OCI-LY7 (cell line): ENCODE measurements around the gene ETV5. TPM values are rescaled to one million over a fixed set of nuclear protein-coding genes. Genes with fewer than 3 reads are reported as not detected.

Experiments
- BruUV-seq: library from RNA; stranded (reverse); fragments of 400-500 nt; replicated peaks from 2 replicates; lab custom pipeline; 2021; lab: Mats Ljungman, UMichigan
- CTCF ChIA-PET: fragments of 300-600 bp; sonication (Branson Sonifier 250); formaldehyde crosslinking; loops from one replicate; lab custom pipeline; 2022; ENCODE audit warnings: antibody characterized with exemption; ENCODE audit not compliant: unreplicated experiment; lab: Charles Lee
- POLR2A ChIA-PET: fragments of 300-600 bp; sonication (Branson Sonifier 250); formaldehyde crosslinking; loops from one replicate; lab custom pipeline; 2022; ENCODE audit warnings: antibody characterized with exemption; lab: Charles Lee
- DNase-seq: peaks from one replicate; pipeline ENCODE4 v3.0.0-alpha.2; 2015; ENCODE audit warnings: low spot score
- H2AFZ ChIP-seq: fragments of 200-600 bp; sonication (generic), shearing (Covaris generic); 2 replicates; pipeline ENCODE4 v1.6.1; 2014; ENCODE audit warnings: mild to moderate bottlenecking, antibody characterized with exemption, low read length, moderate library complexity
- H3K27ac ChIP-seq: fragments of 200-600 bp; sonication (generic); 2 replicates; pipeline ENCODE4 v1.5.1; 2014; ENCODE audit warnings: mixed run types, low read depth, mild to moderate bottlenecking, moderate library complexity, low read length, inconsistent platforms; ENCODE audit not compliant: poor library complexity, severe bottlenecking
- H3K36me3 ChIP-seq: fragments of 200-600 bp; sonication (generic); 2 replicates; pipeline ENCODE4 v1.6.1; 2014; ENCODE audit warnings: mild to moderate bottlenecking, antibody characterized with exemption, low read length, moderate library complexity, mixed read lengths; ENCODE audit not compliant: insufficient read depth
- H3K4me1 ChIP-seq: fragments of 200-600 bp; sonication (generic); 2 replicates; pipeline ENCODE4 v1.5.1; 2014; ENCODE audit warnings: mild to moderate bottlenecking, low read length; ENCODE audit not compliant: insufficient read depth, poor library complexity, severe bottlenecking
- H3K4me2 ChIP-seq: fragments of 200-600 bp; sonication (generic); 2 replicates; pipeline ENCODE4 v1.6.1; 2014; ENCODE audit warnings: mild to moderate bottlenecking, low read length
- H3K4me3 ChIP-seq: fragments of 200-600 bp; sonication (generic); 2 replicates; pipeline ENCODE4 v1.5.1; 2014; ENCODE audit warnings: mild to moderate bottlenecking, low read depth, low read length; ENCODE audit not compliant: poor library complexity, severe bottlenecking
- H3K79me2 ChIP-seq: fragments of 200-600 bp; sonication (generic); 2 replicates; pipeline ENCODE4 v1.6.1; 2016; ENCODE audit warnings: low read depth, mild to moderate bottlenecking, low read length, moderate library complexity, mixed read lengths; ENCODE audit not compliant: insufficient read depth
- H3K9me2 ChIP-seq: fragments of 200-600 bp; sonication (generic); 2 replicates; pipeline ENCODE4 v1.6.1; 2016; ENCODE audit warnings: mild to moderate bottlenecking, low read length, mixed read lengths; ENCODE audit not compliant: insufficient read depth
- H3K9me3 ChIP-seq: fragments of 200-600 bp; sonication (generic); 2 replicates; pipeline ENCODE4 v1.6.1; 2014; ENCODE audit warnings: mild to moderate bottlenecking, mixed run types, low read length, mixed read lengths
- H4K20me1 ChIP-seq: fragments of 200-600 bp; sonication (generic); 2 replicates; pipeline ENCODE4 v1.6.1; 2014; ENCODE audit warnings: mild to moderate bottlenecking, antibody characterized with exemption, low read length, moderate library complexity, mixed read lengths; ENCODE audit not compliant: insufficient read depth
- CTCF ChIP-seq: fragments of 200-600 bp; sonication (generic); conservative IDR thresholded peaks from 2 replicates; pipeline ENCODE4 v1.5.1; 2014; ENCODE audit warnings: mild to moderate bottlenecking, antibody characterized with exemption, low read length, moderate library complexity, mixed read lengths
- EZH2phosphoT487 ChIP-seq: fragments of 200-600 bp; sonication (generic); IDR thresholded peaks from 2 replicates; pipeline ENCODE4 v1.6.1; 2018; ENCODE audit warnings: low read depth, borderline replicate concordance, mild to moderate bottlenecking, mixed run types, antibody characterized with exemption, low read length, moderate library complexity, mixed read lengths
- intact Hi-C: fragments of 100-400 bp; cut with micrococcal nuclease; formaldehyde crosslinking; loops from one replicate; pipeline ENCODE4 v1.10.0; 2022; ENCODE audit not compliant: unreplicated experiment
- total RNA-seq, 2 experiments: library from RNA; depleted of rRNA in 1 of 2; stranded (reverse); fragments of >200 nt in 1 of 2; shearing (Covaris generic) in 1 of 2; gene quantifications; 2 replicates each; pipeline ENCODE4 v1.2.3, GENCODE V29; 2014 to 2022

Gene ETV5
- total RNA-seq, 2 experiments from 2014 or later: 0.85 to 1.1 TPM

GRCh38 chr3:186084264-186084663 is 24.6 kb downstream of the ETV5 start:
- no peak overlapping the region for H3K4me3 ChIP-seq
- H3K9me2 ChIP-seq: no peaks in the 10 kb centered on the region
- intact Hi-C loops: no loop called here
- no peak overlapping the region for H3K27ac ChIP-seq
- H3K9me3 ChIP-seq: no peaks in the 10 kb centered on the region
- ChIA-PET POLR2A (no interaction called here), CTCF (no interaction called here)
- no TSS peak for BruUV-seq
- H2AFZ ChIP-seq: no peak overlapping the region
- H3K79me2 ChIP-seq: no peaks in the 10 kb centered on the region
- H4K20me1 ChIP-seq: no peaks in the 10 kb centered on the region
- no peak for TF ChIP-seq EZH2phosphoT487
- TF ChIP-seq CTCF: no peak
- H3K4me2 ChIP-seq: no peak overlapping the region
- DNase-seq: no peak
- H3K36me3 ChIP-seq: no peaks in the 10 kb centered on the region
- no peaks in the 10 kb centered on the region for H3K4me1 ChIP-seq

GRCh38 chr3:186083746-186084145 is 25.1 kb downstream of the ETV5 start:
- no peak overlapping the region for H2AFZ ChIP-seq
- H3K79me2 ChIP-seq: no peaks in the 10 kb centered on the region
- H3K4me1 ChIP-seq: no peaks in the 10 kb centered on the region
- intact Hi-C loops: no loop called here
- H3K27ac ChIP-seq: no peak overlapping the region
- no peak for DNase-seq
- no peaks in the 10 kb centered on the region for H3K9me3 ChIP-seq
- H3K9me2 ChIP-seq: no peaks in the 10 kb centered on the region
- H3K4me2 ChIP-seq: no peak overlapping the region
- no TSS peak for BruUV-seq
- CTCF ChIA-PET: no interaction called here
- POLR2A ChIA-PET: interaction anchor here (0.6 kb wide), 1 partner anchor 160 kb away, joined by 5 read pairs; no protein-coding TSS in a partner anchor
- H3K4me3 ChIP-seq: no peak overlapping the region
- no peak for TF ChIP-seq CTCF
- TF ChIP-seq EZH2phosphoT487: no peak
- H3K36me3 ChIP-seq: no peaks in the 10 kb centered on the region
- H4K20me1 ChIP-seq: no peaks in the 10 kb centered on the region

GRCh38 chr3:186082150-186082549 is 26.7 kb downstream of the ETV5 start:
- ChIA-PET CTCF (interaction anchor here (0.5 to 0.6 kb wide), 2 partner anchors 105 to 1616 kb away, joined by 3 read pairs; no protein-coding TSS in a partner anchor), POLR2A (interaction anchor here (0.6 to 0.7 kb wide), 3 partner anchors 183 to 1439 kb away, joined by 3 to 4 read pairs (median 3); no protein-coding TSS in a partner anchor)
- Histone ChIP-seq H3K9me2 (no peaks in the 10 kb centered on the region), H3K36me3 (no peaks in the 10 kb centered on the region), H3K4me3 (no peak overlapping the region), H2AFZ (no peak overlapping the region), H3K9me3 (no peaks in the 10 kb centered on the region), H4K20me1 (no peaks in the 10 kb centered on the region), H3K4me1 (no peaks in the 10 kb centered on the region), H3K27ac (no peak overlapping the region), H3K79me2 (no peaks in the 10 kb centered on the region), H3K4me2 (no peak overlapping the region)
- intact Hi-C loops: no loop called here
- no peak for DNase-seq
- no TSS peak for BruUV-seq
- TF ChIP-seq CTCF (no peak), EZH2phosphoT487 (no peak)
